ENCODE data around the gene AUH.

DNA sequence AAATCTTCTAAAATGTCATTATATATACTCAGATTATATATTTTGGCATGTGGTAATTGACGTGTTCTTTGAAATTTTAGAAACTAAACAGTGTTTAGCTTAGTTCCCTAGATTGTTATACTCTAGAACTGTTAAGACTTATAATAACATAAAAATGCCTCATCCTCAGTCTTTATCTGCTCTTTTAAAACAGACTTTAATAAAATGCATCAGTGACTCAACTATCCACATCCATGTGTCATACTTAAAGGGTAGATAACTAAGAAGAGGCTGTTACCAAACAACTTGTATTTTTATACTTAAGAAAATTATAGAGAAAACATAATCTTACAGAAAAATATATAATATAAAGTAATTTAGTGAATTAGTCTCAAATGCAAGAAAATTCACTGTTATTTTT lies 46.8 kb upstream of the AUH start:
- TF ChIP-seq STAG1 (CRISPR knock-in tag; IDR thresholded peaks at IDR 0.05; ENCODE audit: borderline replicate concordance), result no peak
- TF ChIP-seq ZNF444 (CRISPR knock-in tag; IDR thresholded peaks at IDR 0.05), result no peak
- TF ChIP-seq ZNF197 (CRISPR knock-in tag; IDR thresholded peaks at IDR 0.05; ENCODE audit: low read depth), result no peak
- TF ChIP-seq ZNF239 (CRISPR knock-in tag; IDR thresholded peaks at IDR 0.05), result no peak

Measured in K562 (cell line).